GM12878 (cell line): ENCODE results near the gene NPRL2.

ENCODE experiments used
- E2F8 ChIP-seq: fragments of 450-650 bp; IDR thresholded peaks from 2 replicates; pipeline ENCODE4 v1.6.1; 2018; ENCODE audit warnings: mild to moderate bottlenecking, low read depth, moderate library complexity; ENCODE audit not compliant: partially characterized antibody
- EZH2 ChIP-seq: IDR thresholded peaks from 2 replicates; pipeline ENCODE4 v1.6.1; 2012; ENCODE audit warnings: low read depth, mild to moderate bottlenecking, control low read depth, inconsistent platforms, low read length, borderline replicate concordance; ENCODE audit not compliant: control insufficient read depth
- GABPA ChIP-seq: IDR thresholded peaks from 2 replicates; pipeline ENCODE4 v1.6.1; 2014; ENCODE audit warnings: antibody characterized with exemption, low read depth, mild to moderate bottlenecking, inconsistent platforms
- HDGF ChIP-seq: fragments of 450-650 bp; IDR thresholded peaks from 2 replicates; pipeline ENCODE4 v1.6.1; 2016; ENCODE audit warnings: antibody characterized with exemption
- MXI1 ChIP-seq: fragments of 150-350 bp; IDR thresholded peaks from 2 replicates; pipeline ENCODE4 v1.6.1; 2011; ENCODE audit warnings: low read depth, mild to moderate bottlenecking, inconsistent platforms, low read length, improper control_type of control experiment
- NRF1 ChIP-seq: conservative IDR thresholded peaks from 2 replicates; pipeline ENCODE4 v1.6.1; 2011; ENCODE audit warnings: mild to moderate bottlenecking, low read depth, low read length, improper control_type of control experiment
- RFX5 ChIP-seq: IDR thresholded peaks from 2 replicates; pipeline ENCODE4 v1.6.1; 2011; ENCODE audit warnings: low read depth, low read length, improper control_type of control experiment
- USF1 ChIP-seq: IDR thresholded peaks from 2 replicates; pipeline ENCODE4 v1.6.1; 2011; ENCODE audit warnings: borderline replicate concordance, low read depth, mild to moderate bottlenecking, moderate library complexity, mixed read lengths, low read length; ENCODE audit not compliant: insufficient read depth; ENCODE audit errors: extremely low read length

GRCh38 chr3:50323614-50324199 lies 26.9 kb downstream of the NPRL2 start:
- TF ChIP-seq E2F8 = no peak
- TF ChIP-seq EZH2 = no peak
- TF ChIP-seq NRF1 = no peak
- TF ChIP-seq GABPA = no peak
- TF ChIP-seq MXI1 = no peak
- TF ChIP-seq HDGF = no peak
- no peak for TF ChIP-seq USF1
- TF ChIP-seq RFX5 = no peak
